AG09319 (cell line): ENCODE results near the gene CADM1.
A peak's percentile ranks its signal among the peaks of the same experiment; 100 is the strongest.

Source experiments
- DNase-seq: peaks from one replicate; pipeline ENCODE4 v3.0.0-alpha.2; 2010; ENCODE audit warnings: low read depth; ENCODE audit errors: extremely low read depth
- CTCF ChIP-seq: IDR thresholded peaks from 2 replicates; pipeline ENCODE4 v1.5.1; 2011; ENCODE audit warnings: low read depth, mild to moderate bottlenecking, inconsistent platforms, low read length, moderate library complexity

CADM1 gene

GRCh38 chr11:115345361-115345760 lies 158.9 kb downstream of the CADM1 start:
- TF ChIP-seq CTCF = no peak
- no peak for DNase-seq

GRCh38 chr11:115344846-115345245 lies 159.4 kb downstream of the CADM1 start:
- no peak for TF ChIP-seq CTCF
- no peak for DNase-seq

GRCh38 chr11:115342142-115342541 lies 162.1 kb downstream of the CADM1 start:
- no peak for DNase-seq
- TF ChIP-seq CTCF = no peak

GRCh38 chr11:115340874-115341273 lies 163.3 kb downstream of the CADM1 start:
- no peak for DNase-seq
- TF ChIP-seq CTCF = no peak

- DNase-seq = no peak
- no peak for TF ChIP-seq CTCF
These were observed 165.7 kb downstream of the CADM1 start for GRCh38 chr11:115338476-115338875.

- peak; percentile 64 for TF ChIP-seq CTCF
- no peak for DNase-seq
These were observed 169.1 kb downstream of the CADM1 start for GRCh38 chr11:115334932-115335788.

- DNase-seq = no peak
- TF ChIP-seq CTCF = no peak
These were observed 170.3 kb downstream of the CADM1 start for GRCh38 chr11:115333949-115334348.
